ENCODE measurements around the gene TTC38. TPM values are rescaled to one million over a fixed set of nuclear protein-coding genes. Genes with fewer than 3 reads are reported as not detected.

Gene TTC38
- total RNA-seq, 1 donor from 2014 or later: 55.3 TPM

- Histone ChIP-seq H3K9me3 (no peaks in the 10 kb centered on the region), H3K27me3 (no peaks in the 10 kb centered on the region), H3K4me3 (no peak overlapping the region), H3K4me1 (no peaks in the 10 kb centered on the region), H3K36me3 (peaks cover 72 to 90% of the 10 kb centered on the region in 2 donors), H3K27ac (no peak overlapping the region)
- intact Hi-C loops (cut with DNase I): no loop called here
- no peak for DNase-seq (ENCODE audit: low spot score in 2 of 2)
- TF ChIP-seq CTCF (IDR thresholded peaks at IDR 0.05): no peak
Observed at GRCh38 chr22:46280063-46280817, 12.4 kb downstream of the TTC38 start.

GRCh38 chr22:46280999-46281623 is 13.3 kb downstream of the TTC38 start:
- DNase-seq (ENCODE audit: low spot score in 2 of 2): no peak
- Histone ChIP-seq H3K36me3 (peaks cover 73 to 89% of the 10 kb centered on the region in 2 donors), H3K4me1 (no peaks in the 10 kb centered on the region), H3K27ac (no peak overlapping the region), H3K4me3 (no peak overlapping the region), H3K27me3 (no peaks in the 10 kb centered on the region), H3K9me3 (no peaks in the 10 kb centered on the region)
- intact Hi-C loops (cut with DNase I): no loop called here
- no peak for TF ChIP-seq CTCF (IDR thresholded peaks at IDR 0.05)

GRCh38 chr22:46281866-46282678 is 14.3 kb downstream of the TTC38 start:
- Histone ChIP-seq H3K4me1 (no peaks in the 10 kb centered on the region), H3K9me3 (no peaks in the 10 kb centered on the region), H3K36me3 (peaks cover 77 to 94% of the 10 kb centered on the region in 2 donors), H3K27me3 (no peaks in the 10 kb centered on the region), H3K4me3 (no peak overlapping the region), H3K27ac (no peak overlapping the region)
- no peak for DNase-seq (ENCODE audit: low spot score in 2 of 2)
- no peak for TF ChIP-seq CTCF (IDR thresholded peaks at IDR 0.05)
- intact Hi-C loops (cut with DNase I): no loop called here

- Histone ChIP-seq H3K4me3 (no peak overlapping the region), H3K9me3 (no peaks in the 10 kb centered on the region), H3K27me3 (no peaks in the 10 kb centered on the region), H3K27ac (no peak overlapping the region), H3K36me3 (peaks cover 46 to 86% of the 10 kb centered on the region in 2 donors), H3K4me1 (no peaks in the 10 kb centered on the region)
- intact Hi-C loops (cut with DNase I): no loop called here
- DNase-seq (ENCODE audit: low spot score in 2 of 2): no peak
- no peak for TF ChIP-seq CTCF (IDR thresholded peaks at IDR 0.05)
Observed at GRCh38 chr22:46286006-46286405, 18.2 kb downstream of the TTC38 start.

- H3K4me1 ChIP-seq: no peaks in the 10 kb centered on the region
- H3K4me3 ChIP-seq: no peak overlapping the region
- H3K36me3 ChIP-seq: peaks cover 42 to 86% of the 10 kb centered on the region in 2 donors
- H3K27me3 ChIP-seq: no peaks in the 10 kb centered on the region
- intact Hi-C loops (cut with DNase I): no loop called here
- no peaks in the 10 kb centered on the region for H3K9me3 ChIP-seq
- TF ChIP-seq CTCF (IDR thresholded peaks at IDR 0.05): no peak
- H3K27ac ChIP-seq: peak overlapping the region in 1 of 2 donors; percentile 22
- no peak for DNase-seq (ENCODE audit: low spot score in 2 of 2)
Observed at GRCh38 chr22:46286941-46287872, 19.4 kb downstream of the TTC38 start.

All from ascending aorta (tissue), 2 donors.